T47D (cell line): ENCODE data around the gene PLXNA2.

Source experiments
- DNase-seq, 2 experiments: peaks; one replicate each; pipeline versions ENCODE4 v3.0.0 to v3.0.0-alpha.2; 2011 to 2012; ENCODE audit warnings: low read depth in 1 of 2, low spot score in 1 of 2
- JUND ChIP-seq: IDR thresholded peaks from 2 replicates; pipeline ENCODE4 v1.6.1; 2012; ENCODE audit warnings: low read depth
- in situ Hi-C: cut with HindIII; loops from 2 replicates; pipeline ENCODE4 v1.10.0; 2016; ENCODE audit warnings: low sequenced_read_pairs, low pct_unique_long_range_greater_than_20kb

PLXNA2 gene

DNA sequence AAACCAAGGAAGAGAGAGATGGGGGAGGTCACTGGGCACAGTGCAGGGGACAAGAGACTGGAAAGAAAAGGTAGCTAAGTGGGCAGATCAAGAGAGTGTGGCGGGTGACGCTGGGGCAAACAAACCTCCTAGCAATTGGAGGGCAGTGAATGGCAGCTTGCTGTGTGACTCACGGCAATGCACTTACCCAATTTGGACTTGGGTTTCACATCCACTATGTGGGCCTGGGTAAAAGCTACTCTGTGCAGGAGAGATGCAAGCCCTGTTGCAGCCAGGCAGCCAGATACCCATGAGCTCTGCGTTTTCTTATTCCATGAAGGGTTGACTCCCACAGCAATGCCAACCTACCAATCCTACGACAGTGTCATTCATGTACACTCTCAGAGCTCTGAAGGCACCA is 9.5 kb downstream of the PLXNA2 start:
- DNase-seq: no peak
- TF ChIP-seq JUND: no peak
- in situ Hi-C loops: no loop called here

DNA sequence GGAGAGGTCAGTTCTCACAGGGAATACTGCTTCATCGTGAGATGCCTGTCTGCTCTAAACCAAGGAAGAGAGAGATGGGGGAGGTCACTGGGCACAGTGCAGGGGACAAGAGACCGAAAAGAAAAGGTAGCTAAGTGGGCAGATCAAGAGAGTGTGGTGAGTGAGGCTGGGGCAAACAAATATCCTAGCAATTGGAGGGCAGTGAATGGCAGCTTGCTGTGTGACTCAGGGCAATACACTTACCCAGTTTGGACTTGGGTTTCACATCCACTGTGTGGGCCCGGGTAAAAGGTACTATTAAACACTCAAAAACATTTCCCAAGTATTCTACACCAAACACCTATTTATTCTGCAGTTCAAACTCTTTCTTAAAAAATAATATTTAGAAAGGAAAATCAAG is 10.2 kb downstream of the PLXNA2 start:
- TF ChIP-seq JUND: no peak
- in situ Hi-C loops: no loop called here
- DNase-seq: no peak

DNA sequence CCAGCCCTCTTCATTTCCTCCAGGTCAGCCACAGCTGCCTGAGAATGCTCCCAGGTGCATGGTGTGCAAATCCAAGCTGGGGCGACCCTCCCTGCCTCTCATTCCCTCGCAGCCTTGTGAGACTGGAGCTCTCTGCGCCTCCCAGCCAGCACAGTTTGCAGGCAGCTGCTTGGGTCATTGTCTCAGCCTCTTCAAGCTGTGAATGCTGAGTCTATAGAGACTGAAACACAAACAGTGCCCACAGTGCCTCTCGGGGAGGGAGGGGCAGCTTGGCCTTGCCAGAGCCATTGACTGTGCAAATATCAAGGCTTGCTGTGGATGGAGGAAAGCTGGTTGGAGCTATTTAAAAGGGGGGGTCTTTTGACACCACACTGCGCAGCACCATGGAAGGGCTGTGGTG is 10.6 kb downstream of the PLXNA2 start:
- no peak for TF ChIP-seq JUND
- DNase-seq: no peak
- in situ Hi-C loops: no loop called here

DNA sequence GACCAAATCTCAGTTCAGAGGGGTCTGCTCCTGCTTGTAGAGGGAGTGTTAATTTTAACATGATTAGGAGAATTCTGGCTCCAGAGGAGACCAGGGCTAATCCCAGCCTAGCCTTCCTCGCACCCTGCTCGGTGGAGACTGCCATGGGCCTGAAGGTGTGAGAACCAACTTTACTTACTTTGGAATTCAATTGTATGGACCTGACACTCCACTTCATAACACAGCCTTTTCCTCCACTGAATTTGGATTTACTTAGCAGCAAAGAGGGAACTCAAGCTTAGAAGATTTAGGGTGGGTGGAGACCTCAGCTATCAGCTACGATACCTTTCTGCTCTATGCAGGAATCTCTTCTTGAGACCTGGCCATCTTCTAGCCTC is 11.5 kb downstream of the PLXNA2 start:
- TF ChIP-seq JUND: no peak
- in situ Hi-C loops: no loop called here
- DNase-seq: no peak

DNA sequence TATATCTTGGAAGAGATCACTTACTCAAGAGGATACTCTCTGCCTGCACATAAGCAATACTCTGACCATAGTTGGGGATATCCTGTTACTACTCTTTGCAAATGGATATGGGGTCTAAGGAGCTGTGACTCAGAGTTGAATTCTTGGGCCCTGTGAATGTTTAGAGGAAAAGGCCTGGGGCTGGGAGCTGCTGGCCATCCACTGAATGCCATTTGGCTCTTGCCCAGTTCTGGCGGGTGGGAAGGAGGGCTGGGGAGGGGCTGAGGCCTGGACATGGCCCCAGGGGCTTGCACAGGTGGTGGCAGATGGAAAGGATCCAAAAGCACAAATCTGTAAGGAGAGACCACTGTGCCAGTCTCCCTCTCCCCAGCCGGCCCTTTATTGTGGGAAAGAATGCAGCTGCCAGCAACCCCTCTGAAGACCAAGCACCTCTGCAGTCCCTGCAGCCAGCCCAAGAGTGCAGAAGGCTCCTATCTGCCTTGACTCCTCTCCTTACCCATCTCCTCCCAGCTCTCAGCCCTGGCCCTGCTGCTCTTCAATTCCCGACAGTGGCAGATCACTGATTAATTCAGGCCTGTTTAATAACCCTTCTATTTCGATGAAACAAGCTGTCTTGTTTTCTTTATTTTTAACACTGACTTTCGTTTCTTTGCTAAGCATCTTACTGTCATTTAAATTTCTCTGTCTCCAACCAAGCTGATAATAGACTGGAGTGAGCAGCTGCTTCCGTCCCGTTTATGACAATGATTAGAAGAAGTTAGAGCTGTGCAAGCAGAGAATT is 12.1 kb downstream of the PLXNA2 start:
- no peak for DNase-seq
- in situ Hi-C loops: no loop called here

DNA sequence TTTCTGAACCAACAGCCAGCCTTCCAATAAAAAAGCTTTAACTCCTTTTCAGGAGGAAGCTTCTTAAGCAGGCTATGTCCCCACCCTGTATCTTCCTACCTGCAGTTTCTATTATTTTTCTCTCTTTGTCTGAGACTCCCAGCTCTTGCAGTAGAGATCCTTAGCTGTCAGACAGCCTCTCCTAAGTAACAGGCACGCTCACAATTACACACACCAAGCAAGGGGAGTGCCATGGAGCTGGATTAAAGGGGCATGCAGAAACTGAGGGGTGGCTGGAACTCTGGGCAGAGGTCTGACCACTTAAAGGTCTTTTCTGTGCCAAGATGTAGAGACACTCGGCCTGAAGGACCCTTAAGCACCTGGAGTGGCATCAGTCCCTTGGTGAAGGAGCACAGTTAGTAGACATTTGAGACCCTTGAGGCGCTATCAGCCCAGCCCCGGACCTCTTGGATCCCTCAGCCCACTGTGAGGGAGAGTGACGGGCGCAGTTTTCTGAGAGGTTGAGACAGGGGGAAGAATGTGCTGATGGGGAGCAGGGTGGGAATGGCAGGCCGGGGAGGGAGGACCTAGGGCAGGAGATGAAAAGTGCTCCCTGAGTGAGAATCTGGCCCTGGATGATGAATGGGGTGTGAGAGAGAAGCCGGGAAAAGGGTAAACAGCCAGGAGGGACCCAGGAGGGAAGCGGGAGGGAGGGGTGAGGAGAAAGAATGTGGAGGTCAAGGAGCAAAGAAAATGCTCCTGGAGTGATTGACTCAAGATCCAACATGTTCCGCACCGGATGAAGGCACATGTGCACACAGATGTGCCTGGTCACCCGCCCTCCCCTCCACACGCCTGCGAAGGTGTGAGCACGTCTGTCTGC is 13.3 kb downstream of the PLXNA2 start:
- no peak for DNase-seq
- no peak for TF ChIP-seq JUND
- in situ Hi-C loops: no loop called here

More for the DNA sequence above, 12.1 kb downstream of the PLXNA2 start:
- no peak for TF ChIP-seq JUND

DNA sequence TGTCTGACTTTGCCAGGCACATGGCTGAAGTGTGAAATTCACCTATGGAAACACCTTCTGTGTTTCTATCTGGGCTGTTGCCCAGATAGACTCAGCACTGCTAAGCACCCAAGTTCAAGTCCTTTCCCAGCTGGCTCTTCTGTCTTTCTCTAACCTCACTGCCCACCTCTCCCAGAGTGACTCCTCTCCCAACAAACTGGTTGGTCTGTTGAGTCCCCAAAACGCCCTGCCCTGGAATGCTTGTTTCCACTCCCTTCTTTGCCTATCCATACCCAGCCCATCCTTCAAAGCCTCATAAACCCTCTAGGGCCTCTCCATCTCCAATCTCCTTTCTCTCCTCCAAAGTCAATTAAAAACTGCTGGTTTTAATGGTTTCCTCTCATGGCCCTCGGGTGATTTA is 15.6 kb downstream of the PLXNA2 start:
- in situ Hi-C loops: no loop called here
- no peak for TF ChIP-seq JUND
- no peak for DNase-seq

DNA sequence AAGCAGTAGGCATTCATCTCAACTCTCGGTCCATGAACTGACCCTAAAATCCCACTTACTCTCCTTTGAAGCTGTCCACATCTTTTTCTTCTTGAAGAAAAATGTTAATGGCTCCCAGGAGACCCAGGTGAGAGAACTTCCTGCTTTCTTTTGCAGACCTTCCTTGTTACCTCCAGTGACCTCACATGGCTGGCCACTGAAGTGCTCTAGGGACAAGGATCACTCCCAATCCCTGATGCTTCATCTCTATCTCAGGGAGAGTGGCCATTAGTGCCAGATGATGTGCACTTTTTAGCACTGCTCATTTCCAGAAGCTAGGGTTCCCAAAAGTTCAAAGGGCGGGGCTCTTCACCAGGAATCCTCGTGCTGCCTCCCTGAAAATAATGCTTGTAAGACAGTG is 16.2 kb downstream of the PLXNA2 start:
- in situ Hi-C loops: no loop called here
- no peak for TF ChIP-seq JUND

DNA sequence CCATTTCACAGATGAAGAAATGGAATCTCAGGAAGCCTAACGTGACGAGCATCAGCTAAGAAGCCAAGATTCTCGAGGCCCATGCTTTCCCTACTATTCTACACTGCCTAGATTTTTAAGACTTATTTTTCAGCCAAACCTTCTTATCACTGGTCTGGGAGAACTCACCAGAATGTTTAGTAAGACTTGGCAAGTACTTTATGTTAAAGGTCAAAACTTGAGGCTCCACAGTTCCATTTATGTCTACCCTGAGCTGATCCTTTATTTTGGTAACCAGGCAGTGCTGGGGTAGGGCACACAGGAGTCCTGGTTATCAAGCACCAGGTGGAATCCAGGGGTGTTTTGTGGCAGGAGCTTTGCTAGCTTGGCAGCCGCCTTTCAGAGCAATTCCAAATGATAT is 16.8 kb downstream of the PLXNA2 start:
- in situ Hi-C loops: no loop called here
- TF ChIP-seq JUND: no peak
- no peak for DNase-seq

More for the DNA sequence above, 16.2 kb downstream of the PLXNA2 start:
- no peak for DNase-seq

DNA sequence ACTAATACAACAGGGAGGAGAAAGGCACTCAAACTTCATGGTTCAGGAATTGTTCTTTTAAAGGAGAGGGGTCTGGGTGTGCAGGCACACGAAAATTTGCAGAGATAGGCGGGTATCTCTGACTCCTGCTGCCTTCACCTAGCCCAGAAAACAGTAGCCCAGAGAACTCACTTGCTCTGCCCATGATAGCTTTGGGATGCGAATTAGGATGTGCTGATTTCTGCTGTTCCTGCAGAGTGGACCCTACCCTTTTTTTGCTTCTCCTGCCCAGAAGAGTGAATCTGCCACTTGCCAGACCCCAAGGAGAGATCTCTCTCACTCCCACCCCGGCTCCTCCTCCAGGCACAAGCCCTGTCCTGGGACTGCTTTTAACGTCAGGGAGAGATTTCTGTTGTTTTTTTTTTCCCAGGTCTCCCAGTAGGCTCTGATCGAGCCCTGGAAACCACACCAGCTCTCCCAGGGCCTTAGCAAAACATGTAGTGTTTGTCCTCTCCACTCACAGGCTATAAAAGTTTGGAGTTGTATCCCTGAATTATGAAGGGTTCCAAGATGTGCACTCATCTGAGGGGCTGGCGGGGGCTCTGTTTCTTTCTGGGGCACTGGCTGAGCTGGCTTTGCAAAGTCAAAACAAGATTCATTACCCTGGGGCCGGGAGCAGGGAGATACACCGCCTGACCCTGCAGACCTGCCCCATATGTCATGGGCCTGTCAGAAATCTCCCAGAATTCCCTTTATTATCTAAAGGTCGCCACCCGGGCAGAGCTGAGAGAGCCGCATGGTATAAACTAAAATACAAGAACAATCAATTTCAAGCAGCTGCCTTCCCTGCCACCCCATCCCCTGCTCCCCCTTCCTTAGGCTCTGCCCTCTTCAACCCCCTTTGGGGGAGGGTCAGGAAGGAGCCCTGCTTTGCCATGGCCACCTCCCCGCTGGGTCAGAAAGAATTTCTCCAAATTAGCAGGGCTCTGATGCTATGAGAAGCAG is 17.9 kb downstream of the PLXNA2 start:
- TF ChIP-seq JUND: no peak
- no peak for DNase-seq
- in situ Hi-C loops: no loop called here

DNA sequence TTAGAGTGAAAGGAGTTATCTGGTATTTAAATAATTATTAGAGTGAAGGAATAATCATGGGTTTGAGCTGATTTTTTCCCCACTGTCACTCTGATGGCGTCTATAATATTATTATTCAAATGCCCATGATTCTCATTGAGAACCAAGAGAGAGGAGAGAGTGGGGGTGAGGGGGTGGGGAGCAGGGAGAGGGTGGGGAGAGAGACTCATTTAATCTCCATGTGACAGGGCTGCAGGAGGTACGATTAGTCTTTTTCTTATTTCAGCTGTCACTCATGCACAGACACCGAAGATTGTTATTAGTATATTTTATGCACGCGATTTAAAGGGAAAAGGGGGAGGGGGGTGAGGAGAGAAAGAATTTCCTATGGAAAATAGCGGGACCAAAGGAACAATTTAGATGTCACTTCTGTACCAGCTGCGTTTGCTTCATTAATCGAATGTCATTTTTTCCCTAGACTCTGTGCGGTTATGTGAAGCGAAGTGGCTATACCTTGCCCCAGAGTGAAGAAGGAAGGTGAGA is 19.9 kb downstream of the PLXNA2 start:
- in situ Hi-C loops: no loop called here
- no peak for DNase-seq
- no peak for TF ChIP-seq JUND

DNA sequence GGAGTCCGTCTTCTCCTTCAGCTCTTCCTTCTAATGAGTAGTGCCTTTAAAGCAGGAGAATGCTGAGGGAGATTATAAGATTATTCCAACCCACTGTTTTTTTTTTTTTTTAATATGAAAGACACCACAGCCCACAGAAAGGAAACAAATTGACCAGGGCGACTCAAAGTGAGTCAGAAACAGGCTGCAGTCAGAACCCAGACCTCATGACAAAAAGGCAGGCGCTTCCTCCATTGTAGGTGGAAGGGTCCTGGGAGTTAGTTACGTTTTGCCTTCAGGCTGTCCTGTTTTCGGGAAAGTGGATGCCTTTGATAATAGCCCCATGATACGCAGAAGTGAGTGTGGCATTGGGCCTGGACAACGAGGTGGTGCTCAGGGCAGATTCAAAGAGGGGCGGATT is 21.0 kb downstream of the PLXNA2 start:
- TF ChIP-seq JUND: no peak
- in situ Hi-C loops: no loop called here
- DNase-seq: no peak
